ENCODE measurements around the gene SLC6A9. TPM values are rescaled to one million over a fixed set of nuclear protein-coding genes. Genes with fewer than 3 reads are reported as not detected.

The SLC6A9 gene
- total RNA-seq, 3 donors from 2014 or later, result 21.1 to 52.5 (median 38.1) TPM

- DNase-seq, result no peak
- peaks cover 46% of the 10 kb centered on the region for H3K4me1 ChIP-seq (ENCODE audit: low read depth)
- no peaks in the 10 kb centered on the region for H3K36me3 ChIP-seq (ENCODE audit: low read depth)
- peak overlapping the region; percentile 93 for H3K4me3 ChIP-seq
- intact Hi-C loops (cut with DNase I, micrococcal nuclease), result no loop called here
- ATAC-seq, result no peak
- H3K9me3 ChIP-seq, result no peaks in the 10 kb centered on the region
- TF ChIP-seq CTCF (IDR thresholded peaks at IDR 0.05), result no peak
Measured at GRCh38 chr1:43973981-43974442, 57.2 kb downstream of the SLC6A9 start.

GRCh38 chr1:43971336-43971980, 59.8 kb downstream of the SLC6A9 start:
- intact Hi-C loops (cut with DNase I, micrococcal nuclease), result no loop called here
- no peak for ATAC-seq
- no peak for DNase-seq

GRCh38 chr1:43970911-43971310, 60.4 kb downstream of the SLC6A9 start:
- TF ChIP-seq CTCF (IDR thresholded peaks at IDR 0.05), result no peak
- Histone ChIP-seq H3K9me3 (no peaks in the 10 kb centered on the region), H3K36me3 (ENCODE audit: low read depth) (no peaks in the 10 kb centered on the region), H3K4me1 (ENCODE audit: low read depth) (peaks cover 27% of the 10 kb centered on the region), H3K4me3 (no peak overlapping the region)
- intact Hi-C loops (cut with DNase I, micrococcal nuclease), result no loop called here
- DNase-seq (no peak), ATAC-seq (no peak)

More at GRCh38 chr1:43971336-43971980, 59.8 kb downstream of the SLC6A9 start:
- H3K4me1 ChIP-seq (ENCODE audit: low read depth), result peaks cover 32% of the 10 kb centered on the region
- H3K9me3 ChIP-seq, result no peaks in the 10 kb centered on the region
- H3K36me3 ChIP-seq (ENCODE audit: low read depth), result no peaks in the 10 kb centered on the region
- H3K4me3 ChIP-seq, result no peak overlapping the region
- no peak for TF ChIP-seq CTCF (IDR thresholded peaks at IDR 0.05)

GRCh38 chr1:43970502-43970901, 60.8 kb downstream of the SLC6A9 start:
- Histone ChIP-seq H3K36me3 (ENCODE audit: low read depth) (no peaks in the 10 kb centered on the region), H3K4me1 (ENCODE audit: low read depth) (peaks cover 23% of the 10 kb centered on the region), H3K9me3 (no peaks in the 10 kb centered on the region), H3K4me3 (peak overlapping the region; percentile 36)
- no peak for ATAC-seq
- no peak for DNase-seq
- no peak for TF ChIP-seq CTCF (IDR thresholded peaks at IDR 0.05)
- intact Hi-C loops (cut with DNase I, micrococcal nuclease), result no loop called here

GRCh38 chr1:43969746-43970466, 61.4 kb downstream of the SLC6A9 start, which contains the start of gene DPH2:
Gene DPH2 (plus strand): TSS chr1:43970010. CDS start chr1:43970176, 166 bp downstream.
- no peaks in the 10 kb centered on the region for H3K36me3 ChIP-seq (ENCODE audit: low read depth)
- intact Hi-C loops (cut with DNase I, micrococcal nuclease), result no loop called here
- H3K4me1 ChIP-seq (ENCODE audit: low read depth), result peaks cover 23% of the 10 kb centered on the region
- DNase-seq (peak; percentile 96 to 97 (median 97)), ATAC-seq (peak; percentile 88)
- peak; percentile 9 for TF ChIP-seq CTCF (IDR thresholded peaks at IDR 0.05)
- H3K9me3 ChIP-seq, result no peaks in the 10 kb centered on the region
- peak within 1 kb of the TSS; percentile 36 for H3K4me3 ChIP-seq
